Upper lobe of right lung (tissue), 1 donor: ENCODE data around the gene TK1. TPM values are rescaled to one million over a fixed set of nuclear protein-coding genes. Genes with fewer than 3 reads are reported as not detected.

ENCODE experiments used
- ATAC-seq: fragments of 200-7000 bp; cut with Tn5 transposase; one replicate; pipeline ENCODE4 v1.9.1; 2020; ENCODE audit warnings: mild to moderate bottlenecking, moderate library complexity
- DNase-seq: peaks from one replicate; pipeline ENCODE4 v3.0.0-alpha.2; 2020
- H3K27ac ChIP-seq: fragments of 200-600 bp; one replicate; pipeline ENCODE4 v1.8.0; 2022
- H3K27me3 ChIP-seq: fragments of 200-600 bp; one replicate; pipeline ENCODE4 v1.8.0; 2022; ENCODE audit warnings: mild to moderate bottlenecking
- H3K36me3 ChIP-seq: fragments of 200-600 bp; one replicate; pipeline ENCODE4 v1.8.0; 2022
- H3K4me1 ChIP-seq: fragments of 200-600 bp; one replicate; pipeline ENCODE4 v1.8.0; 2022
- H3K4me3 ChIP-seq: fragments of 200-600 bp; one replicate; pipeline ENCODE4 v1.8.0; 2022; ENCODE audit warnings: mild to moderate bottlenecking
- H3K9me3 ChIP-seq: fragments of 200-600 bp; one replicate; pipeline ENCODE4 v1.8.0; 2022
- CTCF ChIP-seq: fragments of 200-600 bp; IDR thresholded peaks from one replicate; pipeline ENCODE4 v1.8.0; 2022; ENCODE audit warnings: antibody characterized with exemption
- intact Hi-C: fragments of 100-400 bp; cut with DNase I; formaldehyde crosslinking; loops from one replicate; pipeline ENCODE4 v1.11.0; 2022
- total RNA-seq: library from RNA; stranded (reverse); fragmentation: NEBNext Ultra II Directional; extraction: Animal tissue kit (Norgen Biotek cat#: 25700); gene quantifications from one replicate; pipeline ENCODE4 v1.2.1, GENCODE V29; 2021
- donor health status: DM: no; HTN: yes; CAD: no; lungs with severe emphysema.

TK1 gene
- total RNA-seq, 1 donor from 2014 or later: 3.3 TPM

- H3K4me3 ChIP-seq: peak overlapping the region; percentile 93
- DNase-seq (peak; percentile 82), ATAC-seq (peak; percentile 35)
- no peaks in the 10 kb centered on the region for H3K9me3 ChIP-seq
- peaks cover 30% of the 10 kb centered on the region for H3K36me3 ChIP-seq
- no peak for TF ChIP-seq CTCF
- H3K27me3 ChIP-seq: no peaks in the 10 kb centered on the region
- intact Hi-C loops: no loop called here
- H3K4me1 ChIP-seq: peaks cover 58% of the 10 kb centered on the region
- H3K27ac ChIP-seq: peak overlapping the region; percentile 86
Measured at GRCh38 chr17:78127888-78128550, 58.8 kb downstream of the TK1 start.

GRCh38 chr17:78127239-78127887 lies 59.5 kb downstream of the TK1 start:
- peaks cover 51% of the 10 kb centered on the region for H3K4me1 ChIP-seq
- DNase-seq (peak; percentile 91), ATAC-seq (peak; percentile 63)
- H3K9me3 ChIP-seq: no peaks in the 10 kb centered on the region
- no peaks in the 10 kb centered on the region for H3K27me3 ChIP-seq
- H3K4me3 ChIP-seq: peak overlapping the region; percentile 93
- H3K27ac ChIP-seq: peak overlapping the region; percentile 86
- intact Hi-C loops: no loop called here
- peaks cover 36% of the 10 kb centered on the region for H3K36me3 ChIP-seq
- no peak for TF ChIP-seq CTCF

- ATAC-seq: no peak
- H3K27me3 ChIP-seq: no peaks in the 10 kb centered on the region
- H3K4me1 ChIP-seq: peaks cover 46% of the 10 kb centered on the region
- H3K27ac ChIP-seq: peak overlapping the region; percentile 86
- H3K9me3 ChIP-seq: no peaks in the 10 kb centered on the region
- intact Hi-C loops: no loop called here
- peak overlapping the region; percentile 93 for H3K4me3 ChIP-seq
- no peak for TF ChIP-seq CTCF
- no peak for DNase-seq
- H3K36me3 ChIP-seq: peaks cover 41% of the 10 kb centered on the region
Measured at GRCh38 chr17:78126895-78127238, 60.0 kb downstream of the TK1 start.

- Histone ChIP-seq H3K4me3 (peak overlapping the region; percentile 93), H3K27ac (peak overlapping the region; percentile 86), H3K9me3 (no peaks in the 10 kb centered on the region), H3K27me3 (no peaks in the 10 kb centered on the region), H3K36me3 (peaks cover 43% of the 10 kb centered on the region), H3K4me1 (peaks cover 44% of the 10 kb centered on the region)
- no peak for ATAC-seq
- TF ChIP-seq CTCF: no peak
- intact Hi-C loops: no loop called here
- no peak for DNase-seq
Measured at GRCh38 chr17:78125976-78126894, 60.6 kb downstream of the TK1 start.

- Histone ChIP-seq H3K36me3 (peaks cover 51% of the 10 kb centered on the region), H3K4me1 (peaks cover 42% of the 10 kb centered on the region), H3K4me3 (no peak overlapping the region), H3K27ac (peak overlapping the region; percentile 86), H3K9me3 (no peaks in the 10 kb centered on the region), H3K27me3 (no peaks in the 10 kb centered on the region)
- intact Hi-C loops: no loop called here
- ATAC-seq (no peak), DNase-seq (no peak)
- TF ChIP-seq CTCF: no peak
Measured at GRCh38 chr17:78125138-78125913, 61.5 kb downstream of the TK1 start.
